ENCODE measurements around the gene H3-3A. TPM values are rescaled to one million over a fixed set of nuclear protein-coding genes. Genes with fewer than 3 reads are reported as not detected.
A peak's percentile ranks its signal among the peaks of the same experiment; 100 is the strongest.

H3-3A gene
- total RNA-seq, 1 experiment from 2014 or later, result 568 TPM

- H3K4me3 Mint-ChIP-seq (ENCODE audit: low read depth, unreplicated experiment), result no peak overlapping the region
- peaks cover 7% of the 10 kb centered on the region for H3K4me1 Mint-ChIP-seq (ENCODE audit: low read depth, unreplicated experiment)
- intact Hi-C loops (cut with micrococcal nuclease; ENCODE audit: unreplicated experiment), result no loop called here
- H3K27ac Mint-ChIP-seq (ENCODE audit: unreplicated experiment), result no peak overlapping the region
- no peaks in the 10 kb centered on the region for H3K9me3 Mint-ChIP-seq (ENCODE audit: low read depth, unreplicated experiment)
- no peaks in the 10 kb centered on the region for H3K27me3 Mint-ChIP-seq (ENCODE audit: unreplicated experiment)
- DNase-seq, result no peak
- H3K36me3 Mint-ChIP-seq (ENCODE audit: insufficient read depth, unreplicated experiment), result peaks cover 9% of the 10 kb centered on the region
- CTCF ChIA-PET, result interaction anchor here (0.6 to 0.9 kb wide), 3 partner anchors 14 to 727 kb away, joined by 3 to 5 read pairs (median 4); no protein-coding TSS in a partner anchor
- no TSS peak for BruUV-seq (replicated peaks)
- TF ChIP-seq CTCF (IDR thresholded peaks at IDR 0.05; ENCODE audit: unreplicated experiment), result no peak
These were observed 35.5 kb downstream of the H3-3A start for GRCh38 chr1:226097866-226098625.

GRCh38 chr1:226098870-226099835, 36.6 kb downstream of the H3-3A start:
- H3K9me3 Mint-ChIP-seq (ENCODE audit: low read depth, unreplicated experiment), result no peaks in the 10 kb centered on the region
- peaks cover 7% of the 10 kb centered on the region for H3K4me1 Mint-ChIP-seq (ENCODE audit: low read depth, unreplicated experiment)
- no peak overlapping the region for H3K4me3 Mint-ChIP-seq (ENCODE audit: low read depth, unreplicated experiment)
- TF ChIP-seq CTCF (IDR thresholded peaks at IDR 0.05; ENCODE audit: unreplicated experiment), result no peak
- no peak overlapping the region for H3K27ac Mint-ChIP-seq (ENCODE audit: unreplicated experiment)
- no peaks in the 10 kb centered on the region for H3K27me3 Mint-ChIP-seq (ENCODE audit: unreplicated experiment)
- CTCF ChIA-PET, result interaction anchor here (0.9 kb wide), 1 partner anchor 34 kb away, joined by 4 read pairs; no protein-coding TSS in a partner anchor
- intact Hi-C loops (cut with micrococcal nuclease; ENCODE audit: unreplicated experiment), result no loop called here
- BruUV-seq (replicated peaks), result no TSS peak
- peaks cover 12% of the 10 kb centered on the region for H3K36me3 Mint-ChIP-seq (ENCODE audit: insufficient read depth, unreplicated experiment)
- no peak for DNase-seq

GRCh38 chr1:226100436-226101391, 38.2 kb downstream of the H3-3A start:
- CTCF ChIA-PET, result interaction anchor here (0.6 to 1.7 kb wide), 4 partner anchors 22 to 447 kb away, joined by 3 to 4 read pairs (median 4); partner anchors contain the start of gene H3-3A
- Mint-ChIP-seq H3K9me3 (ENCODE audit: low read depth, unreplicated experiment) (no peaks in the 10 kb centered on the region), H3K36me3 (ENCODE audit: insufficient read depth, unreplicated experiment) (peaks cover 14% of the 10 kb centered on the region), H3K27ac (ENCODE audit: unreplicated experiment) (no peak overlapping the region), H3K4me1 (ENCODE audit: low read depth, unreplicated experiment) (peaks cover 7% of the 10 kb centered on the region), H3K27me3 (ENCODE audit: unreplicated experiment) (no peaks in the 10 kb centered on the region), H3K4me3 (ENCODE audit: low read depth, unreplicated experiment) (peak overlapping the region; percentile 69)
- no TSS peak for BruUV-seq (replicated peaks)
- peak; percentile 55 for DNase-seq
- intact Hi-C loops (cut with micrococcal nuclease; ENCODE audit: unreplicated experiment), result loop anchor here (5.0 kb wide), 1 partner anchor 33 kb away; no protein-coding TSS in a partner anchor
- no peak for TF ChIP-seq CTCF (IDR thresholded peaks at IDR 0.05; ENCODE audit: unreplicated experiment)

All from Calu3 (cell line).